Measurements from ENCODE around the gene NGDN.

The NGDN gene

DNA sequence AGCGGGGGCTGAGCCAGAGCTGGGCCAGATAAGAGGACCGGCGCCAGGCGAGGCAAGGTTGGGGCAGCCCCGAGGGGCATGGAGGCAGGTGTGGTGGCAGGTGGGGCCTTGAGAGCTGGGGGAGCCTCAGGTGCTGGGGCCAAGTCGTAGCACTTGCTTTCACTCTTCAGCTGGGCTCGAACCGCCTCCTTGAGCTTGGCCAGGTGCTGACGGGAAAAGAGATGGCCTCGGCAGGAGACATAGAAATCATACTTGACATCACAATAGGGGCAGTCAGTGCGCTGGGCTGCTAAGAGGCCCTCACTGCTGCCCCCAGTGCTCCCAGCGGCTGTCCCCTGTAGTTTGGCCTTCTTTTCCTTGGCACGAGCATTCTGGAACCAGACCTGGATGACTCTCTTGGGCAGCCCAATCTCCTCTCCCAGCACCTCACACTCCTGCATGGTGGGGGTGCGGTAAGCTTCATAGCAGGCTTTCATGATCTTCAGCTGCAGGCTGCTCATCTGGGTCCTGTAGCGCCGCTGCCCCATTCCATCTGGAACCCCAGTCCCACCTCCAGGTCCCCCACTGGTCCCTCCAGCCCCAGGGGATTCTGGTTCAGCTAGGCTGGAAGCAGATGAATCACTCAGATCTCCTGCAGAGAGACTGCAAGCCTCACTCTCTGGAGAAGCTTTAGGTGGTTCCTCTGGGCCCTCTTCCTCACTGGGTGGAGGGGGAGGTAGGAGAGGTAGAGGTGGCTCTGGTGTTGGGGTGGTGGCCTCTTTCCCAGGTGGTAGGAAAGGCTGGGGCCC, 53.9 kb downstream of the NGDN start:
- TF ChIP-seq SPI1 (IDR thresholded peaks at IDR 0.05; ENCODE audit: borderline replicate concordance, low read depth) (no peak), GABPA (IDR thresholded peaks at IDR 0.05; ENCODE audit: low read depth) (no peak), POLR2AphosphoS5 (IDR thresholded peaks at IDR 0.05; ENCODE audit: low read depth) (no peak)
- TF ChIP-seq, protein P1, sequence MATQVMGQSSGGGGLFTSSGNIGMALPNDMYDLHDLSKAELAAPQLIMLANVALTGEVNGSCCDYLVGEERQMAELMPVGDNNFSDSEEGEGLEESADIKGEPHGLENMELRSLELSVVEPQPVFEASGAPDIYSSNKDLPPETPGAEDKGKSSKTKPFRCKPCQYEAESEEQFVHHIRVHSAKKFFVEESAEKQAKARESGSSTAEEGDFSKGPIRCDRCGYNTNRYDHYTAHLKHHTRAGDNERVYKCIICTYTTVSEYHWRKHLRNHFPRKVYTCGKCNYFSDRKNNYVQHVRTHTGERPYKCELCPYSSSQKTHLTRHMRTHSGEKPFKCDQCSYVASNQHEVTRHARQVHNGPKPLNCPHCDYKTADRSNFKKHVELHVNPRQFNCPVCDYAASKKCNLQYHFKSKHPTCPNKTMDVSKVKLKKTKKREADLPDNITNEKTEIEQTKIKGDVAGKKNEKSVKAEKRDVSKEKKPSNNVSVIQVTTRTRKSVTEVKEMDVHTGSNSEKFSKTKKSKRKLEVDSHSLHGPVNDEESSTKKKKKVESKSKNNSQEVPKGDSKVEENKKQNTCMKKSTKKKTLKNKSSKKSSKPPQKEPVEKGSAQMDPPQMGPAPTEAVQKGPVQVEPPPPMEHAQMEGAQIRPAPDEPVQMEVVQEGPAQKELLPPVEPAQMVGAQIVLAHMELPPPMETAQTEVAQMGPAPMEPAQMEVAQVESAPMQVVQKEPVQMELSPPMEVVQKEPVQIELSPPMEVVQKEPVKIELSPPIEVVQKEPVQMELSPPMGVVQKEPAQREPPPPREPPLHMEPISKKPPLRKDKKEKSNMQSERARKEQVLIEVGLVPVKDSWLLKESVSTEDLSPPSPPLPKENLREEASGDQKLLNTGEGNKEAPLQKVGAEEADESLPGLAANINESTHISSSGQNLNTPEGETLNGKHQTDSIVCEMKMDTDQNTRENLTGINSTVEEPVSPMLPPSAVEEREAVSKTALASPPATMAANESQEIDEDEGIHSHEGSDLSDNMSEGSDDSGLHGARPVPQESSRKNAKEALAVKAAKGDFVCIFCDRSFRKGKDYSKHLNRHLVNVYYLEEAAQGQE (IDR thresholded peaks at IDR 0.05; ENCODE audit: insufficient replicate concordance, low read depth) = no peak
- TF ChIP-seq, protein P2, sequence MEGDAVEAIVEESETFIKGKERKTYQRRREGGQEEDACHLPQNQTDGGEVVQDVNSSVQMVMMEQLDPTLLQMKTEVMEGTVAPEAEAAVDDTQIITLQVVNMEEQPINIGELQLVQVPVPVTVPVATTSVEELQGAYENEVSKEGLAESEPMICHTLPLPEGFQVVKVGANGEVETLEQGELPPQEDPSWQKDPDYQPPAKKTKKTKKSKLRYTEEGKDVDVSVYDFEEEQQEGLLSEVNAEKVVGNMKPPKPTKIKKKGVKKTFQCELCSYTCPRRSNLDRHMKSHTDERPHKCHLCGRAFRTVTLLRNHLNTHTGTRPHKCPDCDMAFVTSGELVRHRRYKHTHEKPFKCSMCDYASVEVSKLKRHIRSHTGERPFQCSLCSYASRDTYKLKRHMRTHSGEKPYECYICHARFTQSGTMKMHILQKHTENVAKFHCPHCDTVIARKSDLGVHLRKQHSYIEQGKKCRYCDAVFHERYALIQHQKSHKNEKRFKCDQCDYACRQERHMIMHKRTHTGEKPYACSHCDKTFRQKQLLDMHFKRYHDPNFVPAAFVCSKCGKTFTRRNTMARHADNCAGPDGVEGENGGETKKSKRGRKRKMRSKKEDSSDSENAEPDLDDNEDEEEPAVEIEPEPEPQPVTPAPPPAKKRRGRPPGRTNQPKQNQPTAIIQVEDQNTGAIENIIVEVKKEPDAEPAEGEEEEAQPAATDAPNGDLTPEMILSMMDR (IDR thresholded peaks at IDR 0.05; ENCODE audit: insufficient read depth, low read length) = no peak
- DNase-seq (ENCODE audit: low read depth in 1 of 2, low spot score in 1 of 2) = no peak
- no peak overlapping the region for H3K4me3 ChIP-seq (replicated peaks; ENCODE audit: insufficient read depth, low read length)
- no peak overlapping the region for H3K27ac ChIP-seq (replicated peaks)
- no peaks in the 10 kb centered on the region for H3K27me3 ChIP-seq (ENCODE audit: insufficient read depth, poor library complexity, severe bottlenecking)

DNA sequence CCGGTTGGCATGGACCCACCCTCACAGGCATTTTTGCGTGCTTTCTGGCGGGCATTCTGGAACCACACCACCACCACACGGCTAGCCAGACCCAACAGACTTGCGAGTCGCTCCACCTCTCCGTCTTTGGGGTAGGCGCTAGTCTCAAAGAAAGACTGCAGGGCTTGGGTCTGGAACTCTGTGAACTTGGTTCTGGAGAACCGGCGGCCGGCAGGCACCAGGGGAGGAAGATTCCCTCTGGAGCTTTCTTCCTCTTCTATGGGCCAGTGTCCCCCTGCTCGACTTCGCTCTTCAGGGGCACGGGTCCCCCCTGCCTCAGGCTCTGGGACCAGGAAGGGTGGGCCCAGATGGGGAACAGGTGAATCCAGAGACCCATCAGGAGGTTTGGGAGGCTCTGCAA, 55.5 kb downstream of the NGDN start:
- DNase-seq (ENCODE audit: low read depth in 1 of 2, low spot score in 1 of 2) = no peak
- H3K4me3 ChIP-seq (replicated peaks; ENCODE audit: insufficient read depth, low read length) = no peak overlapping the region
- TF ChIP-seq, protein P2 (IDR thresholded peaks at IDR 0.05; ENCODE audit: insufficient read depth, low read length) = no peak
- TF ChIP-seq GABPA (IDR thresholded peaks at IDR 0.05; ENCODE audit: low read depth) (no peak), POLR2AphosphoS5 (IDR thresholded peaks at IDR 0.05; ENCODE audit: low read depth) (no peak), SPI1 (IDR thresholded peaks at IDR 0.05; ENCODE audit: borderline replicate concordance, low read depth) (no peak)
- TF ChIP-seq, protein P1 (IDR thresholded peaks at IDR 0.05; ENCODE audit: insufficient replicate concordance, low read depth) = no peak
- peak overlapping the region; percentile 20; the same call in 1 of the 2 replicates for H3K27ac ChIP-seq (replicated peaks)
- H3K27me3 ChIP-seq (ENCODE audit: insufficient read depth, poor library complexity, severe bottlenecking) = no peaks in the 10 kb centered on the region

DNA sequence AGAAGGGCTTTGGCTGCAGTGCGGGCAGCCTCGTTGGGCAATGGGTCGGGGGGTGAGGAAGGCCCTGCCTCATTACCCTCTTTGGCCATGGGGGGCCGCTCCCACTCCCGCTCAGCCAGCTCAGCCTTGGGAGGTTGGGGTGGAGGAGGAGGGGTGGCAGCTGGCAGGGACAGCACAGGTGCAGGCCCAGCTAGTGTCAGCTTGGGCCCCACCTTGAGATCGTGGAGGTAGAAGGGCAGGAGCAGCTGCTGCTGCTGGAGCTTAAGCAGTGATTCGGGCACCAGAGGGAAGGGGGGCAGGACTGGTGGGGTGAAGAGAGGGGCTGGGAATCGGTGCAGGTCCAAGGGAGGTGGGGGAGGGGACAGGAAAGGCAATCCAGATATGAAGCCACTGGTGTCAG, 56.1 kb downstream of the NGDN start:
- DNase-seq (ENCODE audit: low read depth in 1 of 2, low spot score in 1 of 2) = no peak

More for the DNA sequence above, 56.1 kb downstream of the NGDN start:
- no peak overlapping the region for H3K4me3 ChIP-seq (replicated peaks; ENCODE audit: insufficient read depth, low read length)
- no peaks in the 10 kb centered on the region for H3K27me3 ChIP-seq (ENCODE audit: insufficient read depth, poor library complexity, severe bottlenecking)
- H3K27ac ChIP-seq (replicated peaks) = no peak overlapping the region
- TF ChIP-seq POLR2AphosphoS5 (IDR thresholded peaks at IDR 0.05; ENCODE audit: low read depth) (no peak), SPI1 (IDR thresholded peaks at IDR 0.05; ENCODE audit: borderline replicate concordance, low read depth) (no peak), GABPA (IDR thresholded peaks at IDR 0.05; ENCODE audit: low read depth) (no peak)
- TF ChIP-seq, protein P1 (IDR thresholded peaks at IDR 0.05; ENCODE audit: insufficient replicate concordance, low read depth) = no peak
- TF ChIP-seq, protein P2 (IDR thresholded peaks at IDR 0.05; ENCODE audit: insufficient read depth, low read length) = no peak

Data from HL-60 (cell line).